HepG2 (cell line): ENCODE measurements around the gene SEMA4A. TPM values are rescaled to one million over a fixed set of nuclear protein-coding genes. Genes with fewer than 3 reads are reported as not detected.

Experiments used
- FOSL2 ChIP-seq: sonication (generic); formaldehyde crosslinking; IDR thresholded peaks from 2 replicates; pipeline ENCODE4 v1.4.0; 2020; ENCODE audit warnings: missing genetic modification reagents
- HDAC6 ChIP-seq: fragments of 200-600 bp; sonication (generic); IDR thresholded peaks from 2 replicates; pipeline ENCODE4 v1.7.0; 2017; ENCODE audit warnings: mild to moderate bottlenecking, antibody characterized with exemption, low read length, low read depth
- HMGXB4 ChIP-seq, 2 experiments: sonication (generic) in 1 of 2; formaldehyde crosslinking in 1 of 2; IDR thresholded peaks; 2 replicates each; pipeline versions ENCODE4 v1.4.0 to v1.6.1; 2018 to 2020; ENCODE audit warnings: missing genetic modification reagents in 2 of 2, borderline replicate concordance in 1 of 2, low read depth in 1 of 2, mild to moderate bottlenecking in 1 of 2, missing biosample characterization in 1 of 2
- MAFF ChIP-seq: IDR thresholded peaks from 2 replicates; pipeline ENCODE4 v1.6.1; 2011; ENCODE audit warnings: low read depth, low read length, improper control_type of control experiment
- MAFG ChIP-seq: sonication (generic); formaldehyde crosslinking; IDR thresholded peaks from 2 replicates; pipeline ENCODE4 v1.5.1; 2020; ENCODE audit warnings: mild to moderate bottlenecking, missing genetic modification reagents
- NCOA2 ChIP-seq: sonication (generic); formaldehyde crosslinking; IDR thresholded peaks from 2 replicates; pipeline ENCODE4 v1.8.0; 2022; ENCODE audit warnings: inconsistent platforms
- POLR2G ChIP-seq: fragments of 200-400 bp; formaldehyde crosslinking; IDR thresholded peaks from 2 replicates; pipeline ENCODE4 v1.6.1; 2018; ENCODE audit warnings: mild to moderate bottlenecking, low read depth, low read length, moderate library complexity
- RBFOX2 ChIP-seq: fragments of 200-400 bp; formaldehyde crosslinking; IDR thresholded peaks from 2 replicates; pipeline ENCODE4 v1.6.1; 2017; ENCODE audit warnings: low read depth, mild to moderate bottlenecking, low read length
- SAP130 ChIP-seq: IDR thresholded peaks from 2 replicates; pipeline ENCODE4 v1.6.1; 2016; ENCODE audit warnings: low read depth
- TEAD2 ChIP-seq: sonication (generic); formaldehyde crosslinking; IDR thresholded peaks from 2 replicates; pipeline ENCODE4 v1.9.0; 2021; ENCODE audit warnings: missing genetic modification reagents
- ZBTB10 ChIP-seq: sonication (generic); formaldehyde crosslinking; IDR thresholded peaks from 2 replicates; pipeline ENCODE4 v1.4.0; 2020; ENCODE audit warnings: missing genetic modification reagents, borderline replicate concordance
- ZBTB38 ChIP-seq: sonication (generic); formaldehyde crosslinking; IDR thresholded peaks from 2 replicates; pipeline ENCODE4 v1.5.1; 2020; ENCODE audit warnings: mild to moderate bottlenecking, missing genetic modification reagents
- ZBTB7A ChIP-seq: sonication (generic); formaldehyde crosslinking; IDR thresholded peaks from 2 replicates; pipeline ENCODE4 v1.8.0; 2022; ENCODE audit warnings: mild to moderate bottlenecking, missing genetic modification reagents
- ZNF292 ChIP-seq: sonication (generic); formaldehyde crosslinking; IDR thresholded peaks from 2 replicates; pipeline ENCODE4 v1.8.1; 2022; ENCODE audit warnings: mild to moderate bottlenecking, low read depth, missing genetic modification reagents, borderline replicate concordance
- ZNF652 ChIP-seq: IDR thresholded peaks from 2 replicates; pipeline ENCODE4 v1.6.1; 2016; ENCODE audit warnings: low read depth, borderline replicate concordance
- ZNF746 ChIP-seq: sonication (generic); formaldehyde crosslinking; IDR thresholded peaks from 2 replicates; pipeline ENCODE4 v1.8.0; 2022; ENCODE audit warnings: mild to moderate bottlenecking, missing genetic modification reagents
- ZNF792 ChIP-seq: IDR thresholded peaks from 2 replicates; pipeline ENCODE4 v1.6.1; 2016
- ZXDC ChIP-seq: sonication (generic); formaldehyde crosslinking; IDR thresholded peaks from 2 replicates; pipeline ENCODE4 v1.5.0; 2020; ENCODE audit warnings: mild to moderate bottlenecking, missing genetic modification reagents
- polyA plus RNA-seq, 8 experiments: library from polyadenylated mRNA; depleted of rRNA in 3 of 8; stranded (reverse) in 7 of 8; unstranded in 1 of 8; fragments of >200 nt; fragmentation: Illumina TruSeq in 4 of 8; extraction: Trizol in 4 of 8; gene quantifications; 2 replicates each; pipeline versions ENCODE4 v1.2.1 to v1.2.3, GENCODE V29; 2011 to 2016; ENCODE audit warnings: low read depth in 4 of 8, missing spikeins in 1 of 8, mixed read lengths in 1 of 8; ENCODE audit not compliant: insufficient read depth in 1 of 8
- total RNA-seq, 5 experiments: library from RNA; depleted of rRNA; stranded (reverse); fragments of >200 nt; fragmentation: Illumina TruSeq; extraction: Trizol; gene quantifications; 2 replicates each; pipeline ENCODE4 v1.2.3, GENCODE V29; 2016; ENCODE audit warnings: low read depth in 1 of 5
- TF ChIP-seq, protein P1 (sequence below): IDR thresholded peaks from 2 replicates; pipeline ENCODE4 v1.6.1; 2016; ENCODE audit warnings: low read depth

SEMA4A gene
- total and polyA plus RNA-seq, 2 of the 13 experiments (the other 11 are each of a cell fraction or from before 2014, with no cell fraction given), result 0.09 to 0.20 TPM

DNA sequence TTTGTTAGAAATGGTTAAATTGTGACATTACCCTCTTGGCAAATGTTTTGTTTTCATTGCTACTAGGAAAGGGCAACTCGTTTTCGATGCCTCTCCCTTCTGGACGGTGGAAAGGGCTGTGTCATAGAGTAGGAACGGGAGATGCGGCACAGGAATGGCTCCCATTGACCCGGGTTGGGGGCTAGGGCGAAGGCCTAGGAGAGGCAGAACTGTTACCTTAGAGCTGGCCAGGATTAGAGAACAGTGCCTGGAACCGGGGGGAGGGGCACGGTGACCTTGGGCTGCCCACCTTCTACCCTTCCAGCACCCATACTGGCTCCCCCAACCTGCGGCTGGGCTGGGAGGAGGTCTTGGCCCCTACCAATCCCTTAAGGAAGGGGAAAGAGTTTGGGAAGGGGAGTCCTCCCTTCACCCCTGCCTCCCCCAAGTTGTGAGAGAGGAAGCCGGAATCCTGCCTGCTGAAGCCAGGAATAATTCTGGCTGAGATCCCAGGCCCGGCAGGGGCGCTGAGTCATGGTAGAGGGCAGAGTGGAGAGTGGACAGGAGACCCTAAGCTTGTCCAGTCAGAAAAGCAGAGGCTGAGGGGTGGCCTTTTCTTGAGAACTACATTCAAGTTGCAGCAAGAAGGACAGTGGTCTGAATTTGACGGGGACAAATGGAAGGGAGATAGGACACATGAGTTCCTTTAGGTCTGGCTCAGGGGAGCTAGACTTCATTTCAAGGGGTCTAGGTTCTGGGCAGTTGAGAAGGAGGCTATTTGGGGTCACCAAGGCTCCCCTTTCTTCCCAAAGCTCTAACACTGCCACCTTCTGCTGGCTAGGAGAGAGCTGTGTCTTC is 30.6 kb upstream of the SEMA4A start (continued):
- TF ChIP-seq HMGXB4 (CRISPR knock-in tag; IDR thresholded peaks at IDR 0.05; ENCODE audit: borderline replicate concordance in 1 of 2, low read depth in 1 of 2) (peak in 1 of 2 experiments; percentile 9; a peak in 1 of 4 replicates), MAFG (peak; percentile 94), ZBTB38 (CRISPR knock-in tag) (peak; percentile 31; the same call in 1 of the 2 replicates), RBFOX2 (peak; percentile 48; the same call in 1 of the 2 replicates), HDAC6 (no peak), ZNF746 (CRISPR knock-in tag) (0 out of 2 replicates have a peak, but pooled peaks have one; percentile 24), ZNF652 (peak; percentile 60; the same call in 1 of the 2 replicates), SAP130 (CRISPR knock-in tag) (peak; percentile 82), ZNF792 (CRISPR knock-in tag) (0 out of 2 replicates have a peak, but pooled peaks have one; percentile 33), NCOA2 (0 out of 2 replicates have a peak, but pooled peaks have one; percentile 22), ZBTB10 (CRISPR knock-in tag) (peak; percentile 44; the same call in 1 of the 2 replicates), FOSL2 (peak; percentile 84), POLR2G (peak; percentile 61), TEAD2 (no peak), ZNF292 (peak; percentile 65; the same call in 1 of the 2 replicates), ZXDC (CRISPR knock-in tag) (peak; percentile 25; the same call in 1 of the 2 replicates), MAFF (peak; percentile 54), ZBTB7A (peak; percentile 56)
- TF ChIP-seq, protein P1, sequence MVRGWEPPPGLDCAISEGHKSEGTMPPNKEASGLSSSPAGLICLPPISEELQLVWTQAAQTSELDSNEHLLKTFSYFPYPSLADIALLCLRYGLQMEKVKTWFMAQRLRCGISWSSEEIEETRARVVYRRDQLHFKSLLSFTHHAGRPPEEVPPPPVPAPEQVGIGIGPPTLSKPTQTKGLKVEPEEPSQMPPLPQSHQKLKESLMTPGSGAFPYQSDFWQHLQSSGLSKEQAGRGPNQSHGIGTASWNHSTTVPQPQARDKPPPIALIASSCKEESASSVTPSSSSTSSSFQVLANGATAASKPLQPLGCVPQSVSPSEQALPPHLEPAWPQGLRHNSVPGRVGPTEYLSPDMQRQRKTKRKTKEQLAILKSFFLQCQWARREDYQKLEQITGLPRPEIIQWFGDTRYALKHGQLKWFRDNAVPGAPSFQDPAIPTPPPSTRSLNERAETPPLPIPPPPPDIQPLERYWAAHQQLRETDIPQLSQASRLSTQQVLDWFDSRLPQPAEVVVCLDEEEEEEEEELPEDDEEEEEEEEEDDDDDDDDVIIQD (CRISPR knock-in tag), result 0 out of 2 replicates have a peak, but pooled peaks have one; percentile 8
